ENCODE data around the gene ZNF679.
"Not testable (repeated sequence)": the region's sequence is repeated elsewhere in the genome, so short reads cannot be mapped to it uniquely, and the experiment has no call there.

The ZNF679 gene

DNA sequence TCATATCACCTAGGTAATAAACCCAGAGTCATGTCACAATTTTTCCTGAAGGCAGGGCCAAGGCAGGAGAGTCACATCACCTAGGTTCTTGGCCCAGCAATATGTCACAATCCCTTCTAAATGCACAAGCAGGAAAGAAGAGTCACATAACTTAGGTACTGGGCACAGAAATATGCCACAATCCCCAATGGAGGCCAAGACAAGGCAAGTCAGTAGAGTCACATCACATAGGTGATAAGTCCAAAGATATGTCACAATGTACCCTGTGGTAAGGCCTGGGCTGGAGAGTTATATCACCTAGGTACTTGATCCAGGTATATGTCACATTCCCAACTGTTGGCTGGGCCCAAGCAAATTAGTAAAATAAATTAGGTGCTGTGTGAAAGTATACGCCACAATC lies at the start of gene ZNF679:
ZNF679 (plus strand) TSS at position 301 of the 400 bp plus-strand sequence. CDS start 20,644 bp downstream, outside the sequence.
- not testable (repeated sequence) for DNase-seq (ENCODE audit: low read depth in 1 of 2, low spot score in 1 of 2)

DNA sequence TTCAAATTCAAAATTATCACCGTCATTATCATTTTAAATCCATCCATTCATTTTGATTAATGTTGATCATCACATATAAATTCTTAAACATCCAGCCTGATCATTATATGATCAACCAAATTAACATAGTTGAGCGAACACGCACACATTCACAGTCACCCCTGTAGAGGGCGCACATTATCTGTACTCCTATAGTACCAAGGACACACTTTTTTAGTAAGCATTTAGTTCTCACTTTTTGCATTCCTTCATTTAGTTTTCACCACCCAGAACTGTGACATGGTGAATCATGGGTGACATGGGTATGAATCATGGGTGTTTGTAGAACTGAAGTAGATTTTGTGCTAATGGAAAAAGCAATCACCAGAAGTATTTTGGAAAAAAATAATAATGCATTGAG lies 47.3 kb upstream of the ZNF679 start:
- no peak for DNase-seq (ENCODE audit: low read depth in 1 of 2, low spot score in 1 of 2)

DNA sequence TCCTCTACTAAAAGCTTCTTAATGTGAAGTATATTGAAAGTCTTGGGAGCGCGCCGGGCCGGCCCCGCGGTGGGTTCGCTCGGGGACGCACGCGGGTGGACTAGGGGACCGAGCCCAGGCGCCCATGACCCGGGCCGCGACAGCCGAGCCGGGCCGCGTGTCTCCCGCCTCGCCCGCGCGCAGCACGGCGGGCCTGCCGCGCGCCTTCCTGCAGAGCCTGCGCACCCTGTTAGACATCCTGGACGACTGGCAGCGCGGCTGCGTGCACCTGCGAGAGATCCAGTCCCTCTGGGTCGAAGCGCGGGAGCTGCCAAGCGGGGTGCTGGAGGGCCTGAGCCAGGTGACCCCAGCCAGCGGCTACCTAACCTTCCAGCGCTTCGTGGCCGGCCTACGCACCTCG lies 46.7 kb upstream of the ZNF679 start:
- DNase-seq (ENCODE audit: low read depth in 1 of 2, low spot score in 1 of 2) = no peak

- no peak for DNase-seq (ENCODE audit: low read depth in 1 of 2, low spot score in 1 of 2)
Observed at GRCh38 chr7:64182036-64182790, 46.1 kb upstream of the ZNF679 start.

DNA sequence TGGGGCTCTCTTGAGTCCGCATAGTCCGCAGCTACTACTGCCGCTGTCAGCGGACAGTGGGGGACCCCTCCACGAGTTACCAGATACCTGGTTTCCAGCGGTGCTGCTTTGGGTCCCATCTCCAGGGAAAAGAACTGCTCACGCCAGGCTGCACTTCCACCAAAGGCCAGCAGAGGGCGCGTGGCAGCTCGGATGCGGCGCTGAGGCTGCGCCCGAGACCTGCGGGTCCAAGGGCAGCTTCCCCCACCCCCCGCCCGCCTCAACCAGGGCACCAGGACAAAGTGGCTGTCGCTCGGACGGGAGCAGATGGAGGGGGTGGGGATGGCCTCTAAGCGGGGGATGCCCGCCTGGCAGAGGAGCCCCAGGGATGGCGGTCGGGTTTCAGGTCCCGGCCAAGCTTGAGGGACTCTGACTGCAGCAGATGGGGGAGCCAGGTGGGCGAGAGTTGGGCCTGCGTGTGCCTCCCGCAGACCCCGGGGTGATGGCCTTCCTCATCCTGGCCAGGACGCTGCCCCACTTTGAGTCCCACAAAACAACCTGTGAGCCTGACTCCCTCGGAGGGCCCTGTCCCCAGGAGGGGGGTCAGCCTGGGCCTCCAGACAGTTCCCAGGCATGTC lies 45.0 kb upstream of the ZNF679 start:
- peak in 1 of 2 donors; percentile 29 for DNase-seq (ENCODE audit: low read depth in 1 of 2, low spot score in 1 of 2)

DNA sequence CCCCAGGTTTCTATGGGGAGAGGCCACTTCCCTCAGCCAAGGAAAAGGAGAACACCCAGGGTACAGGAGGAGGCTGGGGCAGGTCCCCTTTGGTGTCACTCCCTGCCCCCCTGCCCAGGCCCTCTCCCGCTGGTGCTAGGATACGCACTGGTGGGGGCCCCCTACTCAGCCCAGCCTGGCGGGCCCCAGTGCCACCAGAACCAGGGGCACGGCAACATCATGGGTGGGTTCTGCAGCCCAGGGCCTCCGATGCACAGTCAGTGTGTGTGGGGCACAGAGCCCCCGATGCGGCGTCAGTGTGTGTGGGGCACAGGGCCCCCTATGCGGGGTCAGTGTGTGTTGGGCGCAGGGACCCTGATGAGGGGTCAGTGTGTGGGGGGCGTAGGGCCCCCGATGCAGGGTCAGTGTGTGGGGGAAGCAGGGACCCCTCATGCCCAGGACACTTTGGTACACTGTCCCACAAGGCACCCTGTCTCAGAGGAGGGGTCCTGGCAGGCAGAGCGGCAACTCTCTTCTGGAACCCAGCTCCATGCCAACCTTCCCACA lies 44.4 kb upstream of the ZNF679 start:
- no peak for DNase-seq (ENCODE audit: low read depth in 1 of 2, low spot score in 1 of 2)

- DNase-seq (ENCODE audit: low read depth in 1 of 2, low spot score in 1 of 2) = no peak
Observed at GRCh38 chr7:64184376-64184775, 43.9 kb upstream of the ZNF679 start.

GRCh38 chr7:64187408-64187807 lies 40.9 kb upstream of the ZNF679 start:
- DNase-seq (ENCODE audit: low read depth in 1 of 2, low spot score in 1 of 2) = no peak

GRCh38 chr7:64192148-64192704 lies 36.0 kb upstream of the ZNF679 start:
- DNase-seq (ENCODE audit: low read depth in 1 of 2, low spot score in 1 of 2) = no peak

DNA sequence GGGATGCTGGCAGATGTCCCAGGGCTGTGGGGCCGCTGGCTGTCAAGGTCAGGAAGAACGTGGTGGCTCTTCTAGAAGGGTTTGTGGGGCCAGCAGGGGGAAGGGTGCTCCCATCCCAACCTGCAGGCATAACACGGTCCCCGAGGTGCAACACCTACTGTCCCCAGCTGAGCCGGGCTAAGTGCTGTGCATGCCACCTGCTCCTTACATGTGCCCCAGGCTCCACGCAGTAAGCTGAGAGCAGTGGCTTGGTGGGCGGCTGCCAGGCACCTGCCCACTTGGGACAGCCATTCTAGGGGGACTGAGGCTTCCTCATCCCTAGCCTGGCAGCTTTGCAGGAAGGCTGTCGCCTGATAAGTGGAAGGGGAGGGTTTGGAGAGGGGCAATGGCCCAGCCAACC lies 35.5 kb upstream of the ZNF679 start:
- DNase-seq (ENCODE audit: low read depth in 1 of 2, low spot score in 1 of 2) = no peak

DNA sequence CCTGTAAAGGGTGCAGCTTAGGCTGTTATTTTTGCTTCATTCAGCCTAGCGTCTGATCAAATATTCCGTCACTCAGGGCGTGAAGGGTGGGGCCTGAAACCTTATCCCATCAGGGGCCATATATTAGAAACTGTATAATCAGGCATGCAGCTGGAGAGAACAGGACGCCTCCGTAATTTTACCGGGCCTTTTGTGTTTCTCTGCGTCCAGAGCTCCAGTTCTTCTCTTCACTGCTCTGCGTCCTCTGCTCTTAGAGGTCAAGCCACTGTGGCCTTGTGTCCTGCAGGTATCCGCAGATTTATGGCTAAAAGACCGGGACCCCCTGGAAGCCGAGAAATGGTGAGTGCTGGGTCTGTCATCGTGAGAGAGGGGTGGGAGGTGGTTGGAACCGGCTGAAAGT lies 21.4 kb upstream of the ZNF679 start, which contains the start of gene ZNF735:
ZNF735 (plus strand) TSS at position 301 of the 400 bp plus-strand sequence; CDS start at position 301, 0 bp downstream.
- no peak for DNase-seq (ENCODE audit: low read depth in 1 of 2, low spot score in 1 of 2)

- not testable (repeated sequence) for DNase-seq (ENCODE audit: low read depth in 1 of 2, low spot score in 1 of 2)
Observed at GRCh38 chr7:64219710-64220298, 8.5 kb upstream of the ZNF679 start.

DNA sequence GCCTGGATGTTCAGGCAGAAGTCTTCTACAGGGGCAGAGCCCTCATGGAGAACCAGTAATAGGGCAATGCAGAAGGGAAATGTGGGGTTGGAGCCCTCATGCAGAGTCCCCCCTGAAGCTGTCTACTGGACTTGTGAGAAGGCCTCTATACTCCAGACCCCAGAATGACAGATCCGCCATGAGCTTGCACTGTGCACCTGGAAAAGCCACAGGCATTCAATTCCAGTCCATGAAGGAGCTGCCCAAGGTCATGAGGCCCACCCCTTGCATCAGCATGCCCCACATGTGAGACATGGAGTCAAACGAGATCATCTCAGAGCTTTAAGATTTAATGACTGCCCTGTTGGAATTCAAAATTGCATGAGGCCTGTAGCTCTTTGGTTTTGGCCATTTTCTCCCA lies 4.9 kb upstream of the ZNF679 start:
- DNase-seq (ENCODE audit: low read depth in 1 of 2, low spot score in 1 of 2) = no peak

- no peak for DNase-seq (ENCODE audit: low read depth in 1 of 2, low spot score in 1 of 2)
Observed at GRCh38 chr7:64266341-64266919, 38.2 kb downstream of the ZNF679 start.

DNA sequence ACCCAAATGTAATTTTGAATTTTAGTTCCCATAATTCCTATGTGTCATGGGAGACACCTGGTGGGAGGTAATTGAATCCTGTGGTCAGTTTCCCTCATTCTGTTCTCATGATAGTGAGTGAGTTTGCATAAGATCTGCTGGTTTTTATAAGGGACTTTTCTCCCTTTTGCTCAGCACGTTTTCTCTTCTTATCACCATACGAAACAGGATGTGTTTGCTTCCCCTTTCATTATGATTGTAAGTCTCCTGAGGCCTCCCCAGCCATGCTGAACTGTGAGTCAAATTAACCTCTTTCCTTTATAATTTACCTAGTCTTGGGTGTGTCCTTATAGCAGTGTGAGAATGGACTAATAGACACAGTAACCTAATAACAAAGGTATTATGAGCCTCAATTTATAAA lies 49.4 kb downstream of the ZNF679 start:
- no peak for DNase-seq (ENCODE audit: low read depth in 1 of 2, low spot score in 1 of 2)

- DNase-seq (ENCODE audit: low read depth in 1 of 2, low spot score in 1 of 2) = no peak
Observed at GRCh38 chr7:64294701-64295420, 66.6 kb downstream of the ZNF679 start.

- not testable (repeated sequence) for DNase-seq (ENCODE audit: low read depth in 1 of 2, low spot score in 1 of 2)
Observed at GRCh38 chr7:64297418-64297817, 69.1 kb downstream of the ZNF679 start.

DNA sequence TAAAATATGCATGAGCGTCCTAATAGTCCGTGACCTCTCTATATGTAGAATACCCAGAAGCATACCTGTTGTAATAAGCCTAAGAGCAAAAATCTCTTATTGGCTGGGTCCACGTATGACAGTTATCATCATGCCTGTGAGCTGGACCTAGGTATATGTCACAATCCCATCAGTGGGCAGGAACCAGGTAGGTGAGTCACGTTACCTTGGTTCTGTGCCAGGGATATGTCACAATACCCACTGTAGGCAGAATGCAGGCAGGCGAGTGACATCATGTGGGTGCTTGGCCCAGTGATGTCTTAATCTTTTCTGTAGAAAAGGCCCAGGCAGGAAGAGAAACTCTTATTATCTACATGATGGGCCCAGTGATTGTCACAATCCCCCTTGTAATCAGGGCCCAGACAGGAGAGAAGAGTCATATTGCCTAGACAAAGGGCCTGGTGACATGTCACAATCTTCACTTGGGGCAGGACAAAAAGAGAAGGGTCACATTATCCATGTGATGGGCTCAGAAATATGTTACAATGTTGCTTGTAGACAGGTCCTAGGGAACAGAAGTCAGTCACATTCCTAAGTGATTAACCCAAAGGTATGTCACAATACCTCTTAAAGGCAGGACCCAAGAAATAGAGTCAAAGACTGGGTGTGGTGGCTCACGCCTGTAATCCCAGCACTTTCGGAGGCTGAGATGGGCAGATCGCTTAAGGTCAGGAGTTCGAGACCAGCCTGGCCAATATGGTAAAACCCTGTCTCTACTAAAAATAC lies 72.5 kb downstream of the ZNF679 start:
- DNase-seq (ENCODE audit: low read depth in 1 of 2, low spot score in 1 of 2) = no peak

DNA sequence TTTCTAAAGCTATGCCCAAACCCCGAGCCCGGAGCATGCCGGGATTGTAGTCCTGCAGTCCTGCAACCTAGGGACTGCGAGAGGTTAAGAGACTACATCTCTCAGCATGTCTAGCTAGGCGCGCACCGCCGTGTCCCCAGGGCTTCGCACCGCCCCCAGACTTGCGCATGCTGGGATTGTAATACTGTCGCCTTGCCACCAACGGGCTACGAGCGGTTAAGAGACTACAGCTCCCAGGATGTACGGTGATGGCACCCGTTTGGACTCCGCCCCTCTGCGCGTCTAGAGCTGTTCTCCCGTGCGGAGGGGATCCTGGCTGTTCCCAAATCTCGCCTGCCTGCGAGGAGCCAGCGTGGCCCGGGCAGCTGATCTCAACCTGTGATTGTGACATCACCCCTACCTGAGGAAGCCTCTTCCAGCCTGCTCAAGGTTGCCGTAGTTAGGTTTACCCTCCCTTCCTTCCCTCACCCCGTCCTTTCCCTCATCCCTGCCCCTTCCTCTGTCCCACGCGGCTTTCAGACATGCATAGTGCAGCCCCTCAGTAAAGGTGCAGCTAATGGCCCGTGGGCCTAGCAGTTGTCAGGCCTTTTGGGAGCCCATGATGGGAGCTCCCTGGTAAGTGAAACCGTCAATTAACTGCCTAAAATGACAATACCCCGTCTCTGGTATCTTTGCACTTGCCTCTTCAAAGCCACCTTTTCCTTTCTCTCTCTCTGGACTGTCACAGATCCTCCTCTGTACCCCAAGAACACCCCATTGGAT lies 79.2 kb downstream of the ZNF679 start:
- peak; percentile 81 to 87 for DNase-seq (ENCODE audit: low read depth in 1 of 2, low spot score in 1 of 2)

All from stimulated activated CD4-positive, alpha-beta T cell treated with anti-CD3 and anti-CD28 coated beads, Interleukin-15, amount 100 ng/mL, for 1 hour (primary cell).